ENCODE measurements around the gene LCN15. TPM values are rescaled to one million over a fixed set of nuclear protein-coding genes. Genes with fewer than 3 reads are reported as not detected.

LCN15 gene
- total RNA-seq, 1 donor from 2014 or later: not detected

DNA sequence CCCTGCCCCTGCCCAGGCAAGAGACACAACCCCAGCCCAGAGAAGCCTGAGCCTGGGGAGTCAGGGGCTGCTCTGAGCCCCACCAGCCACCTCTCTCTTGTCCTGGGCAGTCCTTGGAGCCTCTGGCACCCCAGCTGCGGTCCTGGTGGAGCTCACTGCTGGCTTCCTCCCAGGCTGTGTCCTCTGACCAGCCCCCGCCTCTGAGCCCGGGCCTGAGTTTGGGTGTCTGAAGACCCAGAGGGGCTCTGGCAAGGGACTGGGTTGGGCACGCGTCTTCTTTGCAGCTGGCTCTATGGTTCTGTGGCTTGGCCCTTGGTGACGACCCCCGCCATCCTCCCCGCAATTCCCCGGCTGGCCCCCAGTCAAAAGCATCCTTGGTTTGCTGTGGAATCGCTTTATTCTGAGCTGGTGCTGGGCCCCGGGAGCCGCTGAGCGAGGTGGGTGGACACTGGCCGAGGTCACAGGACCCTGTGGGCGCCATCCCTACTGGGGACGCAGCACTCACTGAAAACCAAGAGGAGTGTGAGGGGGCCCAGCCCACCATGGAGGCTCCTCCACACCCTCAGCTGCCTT is 20.6 kb downstream of the LCN15 start:
- Mint-ChIP-seq H3K4me3 (ENCODE audit: low read depth) (no peak overlapping the region), H3K4me1 (ENCODE audit: low read depth) (peaks cover 6% of the 10 kb centered on the region)

DNA sequence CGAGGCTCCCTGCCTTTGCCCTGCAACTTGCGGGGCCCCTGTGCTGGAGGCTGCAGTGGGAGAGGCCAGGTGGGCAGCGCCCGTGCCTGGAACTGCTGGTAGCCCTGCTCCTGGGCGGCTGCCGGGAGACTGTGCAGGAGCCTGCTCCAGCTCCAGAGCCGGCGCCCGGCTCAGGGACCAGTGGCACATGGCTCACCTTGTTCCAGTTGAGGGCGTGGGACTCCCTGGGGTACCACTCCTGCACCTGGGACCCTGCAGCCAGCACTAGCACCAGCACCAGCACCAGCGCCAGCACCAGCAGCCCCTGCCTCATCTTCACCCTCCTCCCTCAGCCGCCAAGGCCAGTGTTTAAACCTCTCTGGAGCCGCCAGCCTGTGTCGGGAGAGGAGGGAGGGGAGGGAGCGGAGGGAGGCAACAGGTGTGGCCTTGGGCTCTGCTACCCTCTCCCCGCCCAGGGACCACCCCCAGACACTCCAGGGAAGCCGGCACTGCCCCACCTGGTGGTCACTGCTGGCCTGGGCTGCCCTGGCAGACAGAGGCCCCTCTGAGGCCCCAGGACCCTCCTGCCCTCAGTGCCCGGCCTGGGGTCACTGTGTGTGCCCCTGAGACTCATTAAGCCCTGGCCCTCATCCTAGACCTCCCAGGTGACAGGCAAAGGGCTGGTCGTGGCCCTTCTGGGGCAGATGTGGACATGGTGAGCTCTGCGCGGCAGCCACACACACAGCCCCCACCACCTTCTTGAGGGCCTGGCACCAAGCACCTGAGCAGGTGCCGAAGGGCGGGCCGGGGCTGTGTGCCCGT is 21.5 kb downstream of the LCN15 start, which contains the start of gene LCN10:
LCN10 (minus strand) TSS at position 350 of the 801 bp plus-strand sequence; CDS start at position 313, 37 bp downstream.
- H3K27ac Mint-ChIP-seq: no peak within 1 kb of the TSS
- no peak for DNase-seq (ENCODE audit: low spot score)
- H3K4me1 Mint-ChIP-seq (ENCODE audit: low read depth): peaks cover 7% of the 10 kb centered on the region
- H3K27me3 Mint-ChIP-seq (ENCODE audit: low read depth): no peaks in the 10 kb centered on the region
- H3K9me3 Mint-ChIP-seq: no peaks in the 10 kb centered on the region
- H3K4me3 Mint-ChIP-seq (ENCODE audit: low read depth): no peak within 1 kb of the TSS
- intact Hi-C loops (cut with micrococcal nuclease): no loop called here
- no peaks in the 10 kb centered on the region for H3K36me3 Mint-ChIP-seq (ENCODE audit: low read depth)

More for the DNA sequence above, 20.6 kb downstream of the LCN15 start:
- no peaks in the 10 kb centered on the region for H3K27me3 Mint-ChIP-seq (ENCODE audit: low read depth)
- DNase-seq (ENCODE audit: low spot score): no peak
- no peaks in the 10 kb centered on the region for H3K36me3 Mint-ChIP-seq (ENCODE audit: low read depth)
- intact Hi-C loops (cut with micrococcal nuclease): no loop called here
- no peak overlapping the region for H3K27ac Mint-ChIP-seq
- H3K9me3 Mint-ChIP-seq: no peaks in the 10 kb centered on the region

DNA sequence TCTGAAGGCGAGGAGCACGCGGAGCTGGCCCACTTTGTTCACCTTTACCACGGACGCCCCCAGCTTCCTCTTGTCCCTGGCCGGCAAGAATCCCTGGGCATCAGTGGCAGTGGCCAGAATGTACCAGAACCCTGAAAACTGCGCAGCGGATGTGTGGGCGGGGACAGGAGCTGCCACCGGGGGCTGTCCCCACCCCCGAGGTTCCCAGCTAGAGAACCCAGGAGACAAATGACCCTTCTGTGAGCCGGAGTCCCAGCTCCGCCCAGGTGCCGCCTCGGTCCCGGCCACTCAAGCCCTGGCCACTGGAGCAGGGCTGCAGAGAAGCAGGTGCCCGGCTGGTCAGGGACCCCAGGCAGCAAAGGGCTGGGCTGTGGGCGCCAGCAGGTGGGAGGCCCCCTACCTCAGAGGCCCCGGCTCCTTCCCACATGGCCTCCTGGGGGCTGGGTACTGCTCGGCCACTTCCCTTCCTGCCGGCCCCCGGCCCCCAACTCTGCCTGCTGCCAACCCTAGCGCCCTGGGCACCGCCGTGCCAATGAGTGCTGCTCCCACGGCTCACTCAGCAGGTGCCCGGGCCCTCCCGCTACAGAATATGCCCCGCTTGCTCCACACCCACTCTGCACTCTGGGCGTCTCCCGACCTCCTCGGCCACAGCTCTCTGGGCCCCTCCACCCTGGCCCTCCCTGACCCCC is 22.3 kb downstream of the LCN15 start:
- intact Hi-C loops (cut with micrococcal nuclease): no loop called here
- no peak for DNase-seq (ENCODE audit: low spot score)
- H3K4me1 Mint-ChIP-seq (ENCODE audit: low read depth): peaks cover 7% of the 10 kb centered on the region

DNA sequence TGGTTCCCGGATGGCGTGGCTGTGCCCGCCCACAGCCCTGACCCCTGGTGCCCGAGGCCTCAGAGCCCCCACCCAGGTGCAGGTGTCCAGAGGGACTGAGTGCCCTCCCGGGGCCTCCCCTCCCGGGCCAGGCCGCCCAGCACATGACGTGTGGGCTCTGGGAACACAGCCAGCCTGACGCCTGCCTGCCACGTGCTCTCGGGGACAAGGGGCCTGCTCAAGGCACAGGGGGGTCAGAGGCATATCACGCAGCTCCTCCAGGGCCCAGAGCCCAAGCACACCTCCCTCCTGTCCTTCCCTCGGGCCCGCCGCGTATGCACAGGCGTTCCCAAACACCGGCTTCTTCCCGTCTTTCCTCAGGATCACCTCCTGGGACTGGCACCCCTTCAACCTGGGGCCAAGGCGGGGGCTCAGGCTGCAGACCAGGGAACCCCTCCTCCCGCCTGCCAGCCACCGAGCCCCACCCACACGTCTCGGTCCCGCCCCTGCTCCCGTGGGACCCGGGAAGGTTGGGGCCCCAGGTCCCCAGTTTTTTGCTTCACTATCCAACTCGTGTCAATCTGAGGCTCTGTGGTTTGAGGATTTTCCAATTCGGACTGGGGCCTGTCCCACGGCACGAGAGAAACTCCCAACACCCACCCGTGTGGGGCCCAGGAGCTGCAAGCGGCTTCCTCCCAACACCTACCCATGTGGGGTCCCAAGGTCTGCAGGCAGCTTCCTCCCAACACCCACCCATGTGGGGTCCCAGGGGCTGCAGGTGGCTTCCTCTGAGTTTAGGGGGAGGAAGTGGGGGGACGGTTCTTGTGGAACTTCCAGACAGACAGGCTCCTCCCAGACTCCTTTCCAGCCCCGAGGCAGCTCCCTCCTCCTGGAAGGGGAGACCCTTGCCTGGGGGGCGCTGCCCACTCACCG is 23.1 kb downstream of the LCN15 start:
- intact Hi-C loops (cut with micrococcal nuclease): no loop called here
- no peaks in the 10 kb centered on the region for H3K9me3 Mint-ChIP-seq
- H3K36me3 Mint-ChIP-seq (ENCODE audit: low read depth): no peaks in the 10 kb centered on the region
- H3K4me3 Mint-ChIP-seq (ENCODE audit: low read depth): peak overlapping the region; percentile 35
- no peaks in the 10 kb centered on the region for H3K27me3 Mint-ChIP-seq (ENCODE audit: low read depth)
- peaks cover 7% of the 10 kb centered on the region for H3K4me1 Mint-ChIP-seq (ENCODE audit: low read depth)
- DNase-seq (ENCODE audit: low spot score): no peak
- no peak overlapping the region for H3K27ac Mint-ChIP-seq

More for the DNA sequence above, 22.3 kb downstream of the LCN15 start:
- Mint-ChIP-seq H3K27me3 (ENCODE audit: low read depth) (no peaks in the 10 kb centered on the region), H3K4me3 (ENCODE audit: low read depth) (no peak overlapping the region), H3K36me3 (ENCODE audit: low read depth) (no peaks in the 10 kb centered on the region), H3K9me3 (no peaks in the 10 kb centered on the region), H3K27ac (no peak overlapping the region)

DNA sequence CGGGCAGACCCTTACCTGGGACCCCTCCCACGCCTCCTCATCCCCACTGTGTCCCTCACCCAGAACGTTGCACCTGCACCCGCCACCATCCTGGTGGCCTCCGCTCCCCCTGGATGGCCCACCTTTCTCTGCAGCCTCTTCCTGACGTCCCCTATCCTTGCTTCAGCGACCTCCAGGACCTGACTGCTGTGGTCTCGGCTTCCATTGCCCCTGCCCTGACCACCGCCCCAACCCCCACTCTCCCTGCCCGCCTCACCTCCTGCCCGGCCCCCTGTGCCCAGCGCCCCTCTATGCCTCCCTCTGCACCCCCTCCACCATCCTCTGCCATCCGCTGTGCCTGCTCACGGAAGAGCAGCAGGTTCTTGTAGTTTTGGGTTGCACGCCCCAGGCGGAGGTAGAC is 23.8 kb downstream of the LCN15 start:
- H3K4me1 Mint-ChIP-seq (ENCODE audit: low read depth): peaks cover 7% of the 10 kb centered on the region
- intact Hi-C loops (cut with micrococcal nuclease): no loop called here
- H3K27ac Mint-ChIP-seq: no peak overlapping the region

DNA sequence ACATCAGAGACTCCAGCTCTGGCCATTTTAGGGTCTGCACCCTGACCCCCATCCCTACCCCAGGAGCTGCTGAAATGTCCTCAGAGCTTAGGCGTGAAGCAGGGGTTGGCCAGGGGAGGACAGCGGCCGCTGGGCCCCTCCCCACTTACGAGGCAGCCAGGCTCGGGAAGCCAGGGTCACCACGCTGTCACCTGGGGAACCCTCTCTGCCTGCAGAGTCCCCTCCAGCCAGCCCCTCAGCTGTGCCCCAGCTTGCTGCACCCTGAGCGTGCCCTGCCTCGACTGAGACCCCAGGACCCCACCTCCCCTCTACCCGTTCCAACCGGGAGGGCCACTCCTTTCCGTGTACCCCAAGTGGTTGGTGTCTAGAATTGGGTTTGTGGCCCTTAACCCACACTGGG is 24.2 kb downstream of the LCN15 start:
- Mint-ChIP-seq H3K9me3 (no peaks in the 10 kb centered on the region), H3K4me1 (ENCODE audit: low read depth) (peaks cover 7% of the 10 kb centered on the region), H3K36me3 (ENCODE audit: low read depth) (no peaks in the 10 kb centered on the region), H3K27me3 (ENCODE audit: low read depth) (no peaks in the 10 kb centered on the region), H3K4me3 (ENCODE audit: low read depth) (no peak overlapping the region), H3K27ac (no peak overlapping the region)
- no peak for DNase-seq (ENCODE audit: low spot score)
- intact Hi-C loops (cut with micrococcal nuclease): no loop called here

More for the DNA sequence above, 23.8 kb downstream of the LCN15 start:
- DNase-seq (ENCODE audit: low spot score): no peak
- Mint-ChIP-seq H3K9me3 (no peaks in the 10 kb centered on the region), H3K4me3 (ENCODE audit: low read depth) (no peak overlapping the region), H3K27me3 (ENCODE audit: low read depth) (no peaks in the 10 kb centered on the region), H3K36me3 (ENCODE audit: low read depth) (no peaks in the 10 kb centered on the region)

DNA sequence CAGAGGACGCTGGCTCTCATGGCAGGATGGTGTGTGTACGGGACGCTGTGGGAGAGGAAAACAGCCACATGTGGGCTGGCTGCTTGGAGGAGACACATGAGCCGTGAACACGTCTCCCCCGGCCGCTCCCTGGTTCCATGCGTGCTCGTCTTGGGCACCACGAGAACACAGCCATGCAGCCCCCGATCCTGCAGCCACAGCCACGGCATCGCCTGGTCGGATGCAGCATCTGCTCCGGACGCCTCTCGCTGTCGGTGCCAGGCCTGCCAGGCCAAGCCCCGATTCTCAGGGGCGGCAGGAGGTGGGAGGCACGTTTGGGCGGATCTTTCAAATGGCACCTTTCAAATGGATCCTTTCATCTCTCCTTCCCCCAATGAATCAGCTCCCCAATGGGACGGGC is 24.8 kb downstream of the LCN15 start:
- H3K4me1 Mint-ChIP-seq (ENCODE audit: low read depth): peaks cover 7% of the 10 kb centered on the region
- H3K9me3 Mint-ChIP-seq: no peaks in the 10 kb centered on the region
- intact Hi-C loops (cut with micrococcal nuclease): no loop called here
- no peaks in the 10 kb centered on the region for H3K36me3 Mint-ChIP-seq (ENCODE audit: low read depth)
- no peak overlapping the region for H3K27ac Mint-ChIP-seq
- no peak for DNase-seq (ENCODE audit: low spot score)
- H3K27me3 Mint-ChIP-seq (ENCODE audit: low read depth): no peaks in the 10 kb centered on the region
- H3K4me3 Mint-ChIP-seq (ENCODE audit: low read depth): no peak overlapping the region

DNA sequence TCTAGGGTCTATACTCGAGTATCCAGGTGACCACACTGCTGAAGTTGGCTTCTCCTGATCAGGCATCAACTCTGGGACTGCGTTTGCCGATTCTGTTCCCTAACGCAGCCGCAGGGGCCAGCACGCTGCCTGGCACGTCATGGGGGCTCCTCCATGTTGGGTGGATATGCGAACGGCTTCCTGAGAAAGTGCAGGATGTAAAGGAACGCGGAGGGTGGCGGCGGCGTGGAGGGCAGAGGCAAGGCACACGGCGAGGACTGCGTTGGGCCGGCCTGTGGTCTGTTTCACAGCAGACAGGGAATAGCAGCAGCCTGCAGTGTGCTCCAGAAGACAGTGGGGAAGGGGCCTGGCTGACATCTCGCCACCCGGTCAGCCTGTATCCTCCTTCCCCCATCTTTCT is 25.4 kb downstream of the LCN15 start:
- H3K4me1 Mint-ChIP-seq (ENCODE audit: low read depth): peaks cover 7% of the 10 kb centered on the region
- H3K27me3 Mint-ChIP-seq (ENCODE audit: low read depth): no peaks in the 10 kb centered on the region
- H3K4me3 Mint-ChIP-seq (ENCODE audit: low read depth): no peak overlapping the region
- no peaks in the 10 kb centered on the region for H3K9me3 Mint-ChIP-seq
- no peaks in the 10 kb centered on the region for H3K36me3 Mint-ChIP-seq (ENCODE audit: low read depth)
- intact Hi-C loops (cut with micrococcal nuclease): no loop called here
- no peak for DNase-seq (ENCODE audit: low spot score)
- no peak overlapping the region for H3K27ac Mint-ChIP-seq

DNA sequence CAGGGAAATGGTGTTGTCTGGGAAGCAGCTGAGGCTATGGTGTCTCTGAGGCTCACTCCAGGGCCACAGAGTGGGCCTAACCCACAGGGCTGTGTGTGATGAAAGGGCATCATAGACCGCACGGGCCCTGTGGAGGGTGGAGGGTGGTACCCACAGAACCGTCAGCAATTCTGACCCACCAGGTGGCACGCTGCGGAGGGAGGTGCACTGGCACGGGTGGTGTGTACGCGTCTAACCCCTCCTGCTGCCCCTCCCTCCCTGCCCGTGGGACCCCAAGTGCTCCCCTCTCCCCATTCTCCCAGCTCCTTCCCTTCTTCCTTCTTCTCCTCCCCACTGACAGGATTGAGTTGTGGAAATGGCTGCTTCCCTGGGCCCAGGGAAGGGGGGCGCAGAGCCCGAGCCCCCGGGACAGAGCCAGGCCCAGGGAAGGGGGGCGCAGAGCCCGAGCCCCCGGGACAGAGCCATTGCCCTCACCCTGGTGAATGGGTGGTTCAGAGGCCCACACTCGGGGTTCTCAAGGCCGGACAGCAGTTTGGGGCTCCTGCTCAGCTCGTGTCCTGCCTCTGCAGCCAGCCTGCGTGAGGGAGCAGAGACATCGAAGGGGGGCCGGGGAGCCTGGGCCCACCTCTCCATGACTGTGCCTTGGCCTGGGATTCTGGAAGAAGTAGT is 28.4 kb downstream of the LCN15 start:
- no peaks in the 10 kb centered on the region for H3K36me3 Mint-ChIP-seq (ENCODE audit: low read depth)
- no peaks in the 10 kb centered on the region for H3K27me3 Mint-ChIP-seq (ENCODE audit: low read depth)
- no peak for DNase-seq (ENCODE audit: low spot score)
- intact Hi-C loops (cut with micrococcal nuclease): no loop called here
- H3K4me1 Mint-ChIP-seq (ENCODE audit: low read depth): peaks cover 8% of the 10 kb centered on the region
- H3K9me3 Mint-ChIP-seq: no peaks in the 10 kb centered on the region
- no peak overlapping the region for H3K27ac Mint-ChIP-seq
- H3K4me3 Mint-ChIP-seq (ENCODE audit: low read depth): no peak overlapping the region

DNA sequence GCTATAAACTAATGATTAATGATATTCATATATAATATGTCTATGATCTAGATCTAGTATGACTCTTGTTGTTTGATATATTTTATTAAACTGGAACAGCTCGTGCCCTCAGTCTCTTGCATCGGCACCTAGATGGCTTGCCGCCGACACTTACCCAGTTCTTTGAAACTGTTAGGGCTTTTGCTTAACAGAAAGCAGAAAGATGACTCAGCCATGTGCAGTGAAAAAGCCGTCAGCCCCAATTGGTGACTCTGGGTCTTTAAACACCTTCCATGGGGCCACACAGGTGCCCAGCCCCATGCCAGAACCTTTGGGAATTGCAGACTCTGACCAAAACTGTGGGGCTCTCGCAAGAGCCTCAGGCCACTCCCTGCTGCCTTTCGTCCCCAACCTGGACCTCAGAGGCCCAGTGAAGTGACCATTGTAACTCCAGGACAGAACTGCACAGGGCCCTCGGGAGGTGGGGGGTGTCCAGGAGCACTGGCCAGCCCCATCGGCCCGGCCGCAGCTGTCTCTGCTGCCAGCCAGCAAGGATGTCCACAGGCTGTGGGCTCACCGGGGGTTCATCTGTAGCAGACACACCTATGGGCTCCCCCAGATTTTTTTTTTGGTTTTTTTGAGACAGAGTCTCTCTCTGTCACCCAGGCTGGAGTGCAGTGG is 29.4 kb downstream of the LCN15 start:
- no peak for DNase-seq (ENCODE audit: low spot score)
- Mint-ChIP-seq H3K4me3 (ENCODE audit: low read depth) (no peak overlapping the region), H3K9me3 (no peaks in the 10 kb centered on the region), H3K27ac (no peak overlapping the region), H3K4me1 (ENCODE audit: low read depth) (peaks cover 11% of the 10 kb centered on the region), H3K36me3 (ENCODE audit: low read depth) (no peaks in the 10 kb centered on the region), H3K27me3 (ENCODE audit: low read depth) (no peaks in the 10 kb centered on the region)
- intact Hi-C loops (cut with micrococcal nuclease): no loop called here

DNA sequence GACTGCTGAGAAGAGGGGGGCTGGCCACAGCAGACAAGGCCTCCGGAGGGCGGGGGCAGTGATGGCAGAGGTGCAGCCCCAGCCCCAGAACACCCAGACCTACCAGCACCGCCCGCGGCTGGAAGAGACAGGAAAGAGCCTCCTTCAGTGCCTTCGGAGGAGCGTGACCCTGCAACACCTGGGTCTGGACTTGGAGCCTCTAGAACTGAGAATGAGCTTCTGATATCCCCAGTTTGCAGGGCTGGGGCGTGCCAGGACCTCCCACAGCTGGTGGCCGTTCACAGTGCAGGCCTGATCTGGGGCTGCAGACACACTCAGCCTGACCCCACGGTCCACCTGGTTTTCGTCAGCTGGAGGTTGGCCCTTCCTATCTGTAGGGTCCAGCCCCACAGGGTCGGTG is 30.7 kb downstream of the LCN15 start:
- intact Hi-C loops (cut with micrococcal nuclease): no loop called here
- no peak for DNase-seq (ENCODE audit: low spot score)
- Mint-ChIP-seq H3K27me3 (ENCODE audit: low read depth) (no peaks in the 10 kb centered on the region), H3K36me3 (ENCODE audit: low read depth) (no peaks in the 10 kb centered on the region), H3K9me3 (no peaks in the 10 kb centered on the region), H3K27ac (no peak overlapping the region), H3K4me3 (ENCODE audit: low read depth) (no peak overlapping the region), H3K4me1 (ENCODE audit: low read depth) (peaks cover 13% of the 10 kb centered on the region)

Measured in activated T-helper 2 cell treated with anti-CD3 and anti-CD28 coated beads, Interferon-gamma antibody, Interleukin-2, Interleukin-4, amounts not matched to agents 10 μg/mL and 5 μg/mL and 100 μg/mL, durations not matched to agents 14 hours and 24 hours and 36 hours (primary cell).